ENCODE results near the gene FIGNL2. TPM values are rescaled to one million over a fixed set of nuclear protein-coding genes. Genes with fewer than 3 reads are reported as not detected.

FIGNL2 gene
- total and polyA plus RNA-seq, 2 experiments from 2014 or later = 1.1 to 5.2 TPM

GRCh38 chr12:51887476-51888315 is 39.2 kb upstream of the FIGNL2 start, which contains the start of gene ANKRD33:
Gene ANKRD33 (plus strand): TSS chr12:51888103. CDS start chr12:51888187, 84 bp downstream.
- H3K36me3 ChIP-seq (ENCODE audit: insufficient read depth) = no peaks in the 10 kb centered on the region
- Mint-ChIP-seq H3K9me3 (no peaks in the 10 kb centered on the region; the same call in 2 of the 3 replicates), H3K4me3 (peak within 1 kb of the TSS; percentile 70; the same call in 2 of the 3 replicates), H3K36me3 (ENCODE audit: low read depth) (no peaks in the 10 kb centered on the region), H3K4me1 (peaks cover 19% of the 10 kb centered on the region; the same call in 2 of the 3 replicates), H3K27ac (no peak within 1 kb of the TSS), H3K27me3 (ENCODE audit: insufficient read depth, low read depth, poor library complexity) (peaks cover 25% of the 10 kb centered on the region)
- no peaks in the 10 kb centered on the region for H3K9me2 ChIP-seq (ENCODE audit: insufficient read depth)
- no peaks in the 10 kb centered on the region for H4K20me1 ChIP-seq (replicated peaks; ENCODE audit: insufficient read depth)
- peak; percentile 94 for DNase-seq (ENCODE audit: low spot score)
- H3F3A ChIP-seq (replicated peaks; ENCODE audit: low read depth) = peaks cover 3% of the 10 kb centered on the region; the same call in 1 of the 2 replicates
- peak within 1 kb of the TSS; percentile 92 for H2AFZ ChIP-seq
- no peak for TF ChIP-seq NANOG (IDR thresholded peaks at IDR 0.05; ENCODE audit: borderline replicate concordance)
- TF ChIP-seq JUNB (IDR thresholded peaks at IDR 0.05; ENCODE audit: unreplicated experiment) = no peak
- no peak for TF ChIP-seq ZNF462 (CRISPR knock-in tag; IDR thresholded peaks at IDR 0.05)
- no peak for TF ChIP-seq CTCF (conservative IDR thresholded peaks at IDR 0.05; ENCODE audit: low read depth in 2 of 2)
- TF ChIP-seq EZH2phosphoT487 (IDR thresholded peaks at IDR 0.05; ENCODE audit: unreplicated experiment) = no peak
- no peak for TF ChIP-seq ETS1 (IDR thresholded peaks at IDR 0.05)
- TF ChIP-seq STAT1 (IDR thresholded peaks at IDR 0.05; ENCODE audit: unreplicated experiment) = no peak
- no peak for TF ChIP-seq ZNF114 (CRISPR knock-in tag; IDR thresholded peaks at IDR 0.05)
- ATAC-seq = peak; percentile 88
- H3K4me1 ChIP-seq (ENCODE audit: insufficient read depth) = peaks cover 12% of the 10 kb centered on the region
- H3K4me3 ChIP-seq = peak within 1 kb of the TSS; percentile 60
- peaks cover 12% of the 10 kb centered on the region; the same call in 1 of the 2 replicates for H3K27me3 ChIP-seq (ENCODE audit: insufficient read depth)
- H3K27ac ChIP-seq (ENCODE audit: low read depth) = no peak within 1 kb of the TSS
- peak within 1 kb of the TSS; percentile 77 for H3K4me2 ChIP-seq
- no peaks in the 10 kb centered on the region for H3K79me2 ChIP-seq (replicated peaks; ENCODE audit: insufficient read depth)
